Measurements from ENCODE around the gene SDF2L1. TPM values are rescaled to one million over a fixed set of nuclear protein-coding genes. Genes with fewer than 3 reads are reported as not detected.

Gene SDF2L1
- total and polyA plus RNA-seq, 9 of the 15 experiments (the other 6 are each of a cell fraction or from before 2014, with no cell fraction given): 15.1 to 989 (median 124) TPM

- TF ChIP-seq MGA (IDR thresholded peaks at IDR 0.05): no peak
- TF ChIP-seq STAT6 (CRISPR knock-in tag; IDR thresholded peaks at IDR 0.05): peak; percentile 98
- TF ChIP-seq HNRNPH1 (optimal IDR thresholded peaks at IDR 0.05; ENCODE audit: low read depth, low read length): no peak
- no peak for TF ChIP-seq PHF21A (IDR thresholded peaks at IDR 0.05; ENCODE audit: borderline replicate concordance, low read depth)
- TF ChIP-seq ZC3H11A (IDR thresholded peaks at IDR 0.05; ENCODE audit: low read depth, low read length): peak; percentile 69
- peak; percentile 86 for TF ChIP-seq MYC (IDR thresholded peaks at IDR 0.05; ENCODE audit: low read depth, low read length)
- no peak for TF ChIP-seq MYC (CRISPR knock-in tag; IDR thresholded peaks at IDR 0.05; ENCODE audit: borderline replicate concordance, low read depth)
- TF ChIP-seq HBP1 (CRISPR knock-in tag; IDR thresholded peaks at IDR 0.05): no peak
- TF ChIP-seq SMC3 (conservative IDR thresholded peaks at IDR 0.05; ENCODE audit: insufficient read depth, low read depth, low read length): 0 out of 2 replicates have a peak, but pooled peaks have one; percentile 1
- no peak for TF ChIP-seq RBM34 (IDR thresholded peaks at IDR 0.05; ENCODE audit: borderline replicate concordance, insufficient read depth, low read length)
- no peak for TF ChIP-seq NR1H2 (CRISPR knock-in tag; IDR thresholded peaks at IDR 0.05)
Observed at GRCh38 chr22:21632237-21632895, 9.7 kb upstream of the SDF2L1 start, which contains the start of gene CCDC116 (continued).
